ENCODE data around the gene PLXNC1.
A peak's percentile ranks its signal among the peaks of the same experiment; 100 is the strongest.

Gene PLXNC1

DNA sequence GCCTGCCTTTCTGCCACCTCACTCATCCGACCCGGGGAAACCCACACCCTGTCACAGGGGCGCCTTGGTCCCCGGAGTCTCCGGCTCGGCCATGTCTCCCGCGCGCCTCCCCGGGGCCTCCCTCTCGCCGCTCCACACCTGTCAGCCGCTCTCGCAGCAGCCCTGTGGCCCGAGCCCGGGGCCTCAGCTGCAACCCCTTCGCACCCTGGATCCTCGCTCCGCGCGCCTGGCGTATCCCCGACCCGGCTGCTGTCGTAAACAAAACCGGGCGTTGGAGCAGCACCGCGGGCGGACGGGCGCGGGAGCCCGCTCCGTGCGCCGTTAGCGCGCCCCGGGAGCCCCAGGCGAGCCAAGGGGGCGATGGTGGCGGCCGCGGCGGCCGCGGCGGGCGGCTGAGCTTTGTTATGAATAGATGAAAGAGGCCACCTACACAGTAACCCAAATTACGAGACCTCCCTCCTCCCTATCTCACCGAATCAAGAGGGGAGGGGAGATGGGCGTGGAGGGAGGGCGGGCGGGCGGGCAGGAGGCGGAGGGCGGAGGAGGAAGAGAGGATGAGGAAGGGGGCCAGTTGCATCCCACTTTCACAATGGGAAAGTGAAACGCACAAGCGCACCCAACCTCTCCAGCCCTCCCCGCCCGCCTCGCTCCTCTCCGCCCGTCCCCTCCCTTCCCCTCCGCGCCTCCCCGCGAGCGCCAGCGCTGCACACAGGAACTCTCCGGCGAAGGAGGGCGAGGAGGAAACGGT, at the start of gene PLXNC1:
Gene PLXNC1, plus strand, starts transcription at position 587 of the 748 bp plus-strand sequence. CDS start 395 bp downstream, outside the sequence.
- peak; percentile 72 for DNase-seq (ENCODE audit: low spot score)

DNA sequence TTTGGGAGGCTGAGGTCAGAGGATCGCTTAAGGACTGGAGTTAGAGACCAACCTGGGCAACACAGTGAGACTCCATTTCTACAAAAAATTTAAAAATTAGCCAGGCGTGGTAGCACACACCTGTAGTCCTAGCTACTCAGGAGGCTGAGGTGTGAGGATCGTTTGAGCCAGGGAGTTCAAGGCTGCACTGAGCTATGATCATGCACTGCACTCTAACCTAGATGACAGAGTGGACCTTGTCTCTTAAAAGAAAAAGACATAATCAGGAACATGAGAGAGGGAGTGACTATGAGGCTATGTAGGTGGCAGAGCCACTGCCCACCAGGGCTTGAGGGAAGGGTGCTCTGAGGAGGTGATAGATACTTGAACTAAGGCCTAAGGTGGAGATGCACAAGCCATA, 49.2 kb upstream of the PLXNC1 start:
- DNase-seq (ENCODE audit: low spot score), result no peak

DNA sequence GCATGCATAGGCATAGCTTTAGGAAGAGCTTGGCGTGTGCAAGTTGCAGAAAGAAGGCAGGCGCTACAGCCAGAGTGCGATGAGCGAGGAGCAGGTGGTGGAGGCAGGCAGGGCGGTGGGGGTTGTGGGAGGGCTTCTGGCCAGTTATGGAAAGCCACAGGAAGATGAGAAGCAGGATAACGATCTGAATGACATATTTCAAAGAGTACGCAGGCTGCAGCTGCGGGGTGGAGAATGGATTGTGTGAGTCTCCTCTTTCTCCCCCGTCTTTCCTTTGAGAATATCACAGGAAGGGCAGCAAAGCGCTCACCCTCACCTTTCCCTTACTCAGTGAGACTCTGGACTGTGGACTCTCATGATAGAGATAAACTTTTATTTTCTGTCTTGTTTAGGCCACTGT, 48.7 kb upstream of the PLXNC1 start:
- no peak for DNase-seq (ENCODE audit: low spot score)

DNA sequence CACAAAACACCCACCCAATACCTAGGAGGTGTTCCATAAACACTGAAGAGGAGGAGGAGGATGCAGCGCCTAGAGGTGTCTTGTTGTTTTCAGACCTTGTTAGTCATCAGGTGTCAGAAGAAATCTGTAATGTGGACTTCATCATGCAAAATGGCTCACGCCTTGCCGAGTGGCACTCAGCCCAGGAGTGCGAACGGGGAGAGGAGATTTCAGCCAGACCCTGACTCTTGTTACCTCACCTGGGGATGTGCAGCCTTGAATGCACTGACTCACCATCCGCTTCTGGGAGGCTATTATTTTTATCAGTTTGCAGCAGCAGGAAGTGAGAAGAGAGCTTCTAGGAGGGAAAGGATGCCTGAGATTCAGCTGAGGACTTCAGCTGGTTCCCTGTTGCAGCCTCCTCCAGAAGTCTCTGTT, 48.2 kb upstream of the PLXNC1 start:
- DNase-seq (ENCODE audit: low spot score), result peak; percentile 42

DNA sequence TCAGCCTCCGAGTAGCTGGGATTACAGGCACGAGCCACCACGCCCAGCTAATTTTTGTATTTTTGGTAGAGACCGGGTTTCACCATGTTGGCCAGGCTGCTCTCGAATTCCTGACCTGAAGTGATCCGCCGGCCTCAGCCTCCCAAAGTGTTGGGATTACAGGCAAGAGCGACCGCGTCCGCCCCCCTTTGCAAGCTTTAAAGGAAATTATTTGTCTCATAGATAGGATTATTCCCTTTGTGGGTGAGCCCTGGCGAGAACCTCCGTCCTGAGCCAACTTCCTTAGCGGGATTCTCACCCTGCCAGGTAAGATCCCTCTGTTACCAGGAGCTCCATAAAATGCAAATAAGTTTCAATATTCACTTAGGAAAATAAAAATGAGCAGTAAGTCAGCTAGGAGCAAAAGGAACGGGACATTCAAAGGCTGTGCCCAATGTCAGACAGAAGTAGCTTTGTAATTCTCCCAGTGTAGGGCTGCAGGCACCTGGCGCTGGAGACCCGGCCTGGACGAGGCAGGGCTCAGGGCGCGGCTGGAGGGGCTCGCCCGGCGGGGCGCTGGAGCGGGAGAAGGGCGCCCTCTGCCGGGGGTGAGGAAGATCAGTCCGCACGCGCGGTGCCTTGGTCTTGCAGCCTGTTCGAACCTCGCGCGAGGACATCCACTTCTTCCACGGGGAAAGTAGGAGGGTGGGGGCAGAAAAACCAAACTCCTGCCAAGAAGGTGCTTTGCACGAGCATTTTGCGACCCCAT, 47.2 kb upstream of the PLXNC1 start:
- peak; percentile 72 for DNase-seq (ENCODE audit: low spot score)

DNA sequence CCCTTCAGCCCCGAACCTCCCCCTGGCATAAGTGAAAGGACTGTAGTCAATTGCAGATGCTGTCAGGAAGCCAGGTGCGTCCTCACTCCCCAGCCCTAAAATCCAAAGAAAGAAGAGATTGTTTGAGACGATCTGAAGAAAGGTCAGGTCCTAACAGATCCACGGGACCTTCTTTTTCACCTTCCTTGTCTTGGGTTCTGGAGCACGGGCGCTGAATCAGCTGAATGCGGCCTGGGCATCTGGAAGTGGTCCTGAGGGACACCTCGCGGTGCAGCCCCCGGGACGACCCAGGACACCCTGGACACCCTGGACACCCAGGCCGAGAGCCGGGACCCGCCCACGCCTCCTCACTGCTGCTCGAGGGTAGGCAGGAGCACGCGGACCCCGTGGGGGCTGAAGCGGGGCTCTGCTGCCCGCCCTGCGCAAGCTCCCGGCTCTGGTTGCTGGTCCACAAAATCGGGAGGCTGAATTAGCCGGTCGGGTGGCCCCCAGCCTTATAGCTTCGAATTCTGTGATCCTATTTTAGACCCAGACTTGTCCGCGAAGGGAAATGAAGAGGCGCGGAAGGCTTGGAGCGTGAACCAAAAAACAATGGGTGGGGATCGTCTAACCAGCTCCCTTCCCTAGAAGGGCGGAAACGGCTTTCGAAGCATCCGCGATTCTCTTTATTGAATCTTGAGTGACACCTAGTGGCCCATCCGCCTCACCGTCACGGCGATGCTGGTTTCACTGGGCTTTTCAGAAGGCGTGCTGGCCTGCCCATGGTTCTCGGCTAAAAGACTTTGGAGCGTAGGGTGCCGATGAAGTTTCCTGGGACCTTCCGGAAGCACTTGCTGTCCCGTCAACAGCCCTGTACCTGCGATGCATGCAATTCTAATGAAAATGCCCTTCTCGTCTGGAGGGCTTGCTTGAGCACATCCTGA, 46.4 kb upstream of the PLXNC1 start:
- DNase-seq (ENCODE audit: low spot score), result peak; percentile 91

DNA sequence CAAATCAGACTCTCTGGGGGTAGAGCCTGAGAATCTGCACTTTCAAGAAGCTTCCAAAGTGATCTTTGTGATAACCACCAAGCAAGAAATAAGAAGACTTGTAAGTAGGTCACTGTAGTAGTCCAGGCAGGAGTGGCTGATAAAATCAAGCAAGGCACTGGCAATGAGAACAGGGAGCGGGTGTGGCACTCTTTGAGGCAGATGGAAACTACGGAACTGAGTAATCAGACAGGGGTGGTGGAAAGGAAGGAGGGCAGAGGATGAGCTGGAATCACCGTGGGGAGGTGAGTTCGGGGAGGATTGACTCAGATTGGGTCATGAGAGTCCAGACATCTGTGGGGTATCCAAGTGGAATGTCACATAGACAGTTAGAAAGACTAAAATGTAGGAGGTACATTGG, 44.4 kb upstream of the PLXNC1 start:
- no peak for DNase-seq (ENCODE audit: low spot score)

DNA sequence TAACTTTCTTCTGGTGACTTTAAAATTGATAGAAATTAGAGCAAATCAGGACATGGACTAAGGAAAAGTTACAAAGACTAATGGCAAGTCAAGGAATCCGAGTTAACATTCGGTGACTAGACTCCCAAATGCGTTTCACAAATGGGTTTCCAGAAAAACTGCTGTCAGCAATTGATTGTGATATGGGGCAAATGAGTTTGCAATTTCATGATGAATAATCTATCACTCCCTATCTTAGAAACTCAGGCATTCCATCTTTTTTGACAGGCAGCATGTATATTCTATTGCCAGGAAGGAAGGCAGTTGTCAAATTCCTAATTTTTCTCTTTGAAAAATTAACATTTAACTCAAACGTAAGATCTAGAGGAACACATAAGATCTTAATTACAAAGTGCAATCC, 40.5 kb upstream of the PLXNC1 start:
- DNase-seq (ENCODE audit: low spot score), result no peak

DNA sequence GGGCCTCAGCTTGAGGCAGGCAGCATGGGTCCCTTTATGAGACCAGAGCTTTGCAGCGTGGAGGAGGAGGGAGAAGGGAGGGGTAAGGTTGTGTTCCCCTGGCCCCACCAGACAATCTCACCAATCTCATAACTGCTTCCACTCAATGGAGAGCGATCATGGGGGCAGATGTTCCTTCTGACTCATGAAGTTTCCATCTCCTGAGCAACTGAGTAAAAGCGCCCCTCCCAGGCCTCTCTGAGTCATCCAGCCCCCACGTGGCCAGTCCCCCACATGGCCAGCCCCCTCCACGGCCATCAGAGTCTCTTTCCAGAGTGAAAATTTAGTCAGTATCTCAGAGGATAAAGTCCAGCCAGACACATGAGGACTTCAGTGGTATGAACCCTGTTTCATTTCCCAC, 39.2 kb upstream of the PLXNC1 start:
- peak; percentile 54 for DNase-seq (ENCODE audit: low spot score)

DNA sequence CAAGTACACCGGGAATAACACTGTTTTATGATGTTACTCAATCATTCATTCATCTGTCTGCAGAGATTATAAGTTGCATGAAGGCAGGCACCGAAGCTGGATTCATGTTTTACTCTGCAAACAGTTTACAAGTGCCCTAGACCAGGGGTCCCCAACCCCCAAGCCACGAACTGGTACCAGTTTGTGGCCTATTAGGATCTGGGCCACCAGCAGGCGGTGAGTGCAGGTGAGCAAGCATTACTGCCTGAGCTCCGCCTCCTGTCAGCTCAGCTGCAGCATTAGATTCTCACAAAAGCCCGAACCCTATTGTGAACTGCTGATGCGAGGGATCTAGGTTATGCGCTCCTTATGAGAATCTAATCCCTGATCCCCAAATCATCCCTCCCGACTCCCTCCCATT, 38.1 kb upstream of the PLXNC1 start:
- DNase-seq (ENCODE audit: low spot score), result no peak

DNA sequence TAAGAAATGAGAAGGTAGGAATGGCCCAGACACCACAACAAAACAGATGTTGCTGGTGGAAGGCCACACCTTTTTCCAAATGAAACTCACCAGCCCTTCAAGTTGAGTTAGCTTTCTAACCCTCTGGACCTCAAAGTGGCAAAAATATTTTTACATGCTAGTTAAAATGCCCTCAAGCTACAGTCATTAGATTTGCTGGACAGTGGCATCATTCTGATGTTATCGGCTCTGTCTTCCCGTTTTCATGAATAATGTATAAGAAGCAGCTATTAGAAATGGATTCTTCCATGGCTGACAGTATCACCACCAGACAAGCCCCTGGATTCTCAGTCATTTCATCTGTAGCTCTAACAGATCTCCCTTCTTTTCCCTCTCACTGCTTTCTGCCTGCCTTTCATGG, 37.1 kb upstream of the PLXNC1 start:
- DNase-seq (ENCODE audit: low spot score), result no peak

DNA sequence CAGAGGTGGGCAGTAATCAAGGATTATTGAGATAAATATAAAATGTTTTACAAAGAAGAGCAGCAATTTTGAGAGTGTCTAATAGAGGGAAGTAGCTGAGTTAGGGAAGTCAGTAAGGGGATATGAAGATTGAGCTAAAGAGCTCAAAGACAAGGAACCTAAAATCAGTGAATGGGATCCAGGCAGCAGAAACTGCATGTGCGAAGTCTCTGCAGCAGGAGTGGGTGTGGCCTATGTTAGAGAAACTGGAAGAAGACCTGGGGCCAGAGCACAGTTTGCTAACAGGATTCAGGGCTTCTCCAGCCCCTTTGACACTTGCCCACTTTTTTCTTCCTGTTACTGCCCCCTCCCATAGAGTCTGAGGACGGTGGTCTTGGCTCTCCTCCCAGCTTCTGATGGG, 36.3 kb upstream of the PLXNC1 start:
- no peak for DNase-seq (ENCODE audit: low spot score)

DNA sequence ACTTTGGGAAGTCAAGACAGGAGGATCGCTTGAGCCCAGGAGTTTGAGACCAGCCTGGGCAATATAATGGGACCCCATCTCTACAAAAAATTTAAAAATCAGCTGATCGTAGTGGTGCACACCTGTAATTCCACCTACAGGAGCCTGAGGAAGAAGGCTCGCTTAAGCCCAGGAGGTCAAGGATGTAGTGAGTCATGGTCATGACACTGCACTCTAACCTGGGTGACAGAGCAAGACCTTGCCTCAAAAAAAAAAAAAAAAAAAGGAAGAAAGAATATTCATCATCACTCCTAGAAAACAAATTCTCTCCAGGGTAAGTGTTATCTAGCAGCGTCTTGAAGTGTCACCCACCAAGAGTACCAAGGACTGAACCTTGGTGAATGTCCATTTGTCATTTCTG, 34.2 kb upstream of the PLXNC1 start:
- no peak for DNase-seq (ENCODE audit: low spot score)

DNA sequence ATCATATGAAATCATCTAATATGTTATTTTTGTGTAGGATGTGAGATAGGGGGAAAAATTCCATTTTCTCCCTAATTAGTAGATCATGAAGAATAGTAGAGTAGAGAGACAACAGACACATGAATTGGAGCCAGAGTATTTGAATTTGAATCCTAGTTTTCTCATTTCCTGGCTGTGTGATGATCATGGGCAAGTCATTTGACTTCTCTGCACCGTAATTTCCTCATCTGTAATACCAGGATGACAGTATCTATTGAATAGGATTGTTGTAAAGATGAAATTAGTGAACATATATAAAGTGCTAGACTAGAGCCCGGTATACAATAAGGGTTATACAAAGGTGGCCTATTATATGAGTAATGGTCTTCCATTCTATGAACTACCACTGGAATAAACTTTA, 32.2 kb upstream of the PLXNC1 start:
- DNase-seq (ENCODE audit: low spot score), result no peak

DNA sequence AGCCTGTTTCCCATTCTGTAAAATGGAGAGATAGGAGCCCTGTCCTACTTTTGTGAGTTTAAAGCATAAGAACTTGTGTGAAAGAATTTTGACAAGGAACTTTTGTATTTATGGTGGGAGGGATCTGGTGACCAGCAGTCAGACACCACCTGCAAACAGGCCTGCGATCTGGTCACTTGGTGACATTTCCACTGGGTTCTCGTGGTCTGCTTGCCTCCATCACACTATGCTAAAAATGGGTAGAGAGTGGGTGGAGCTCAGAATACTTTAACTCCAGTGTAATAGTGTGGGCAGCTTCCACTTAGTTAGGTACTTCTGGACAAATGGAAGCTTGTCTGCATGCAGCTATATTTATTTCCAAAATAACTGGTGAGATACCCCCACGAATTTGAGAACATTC, 26.5 kb upstream of the PLXNC1 start:
- DNase-seq (ENCODE audit: low spot score), result no peak

DNA sequence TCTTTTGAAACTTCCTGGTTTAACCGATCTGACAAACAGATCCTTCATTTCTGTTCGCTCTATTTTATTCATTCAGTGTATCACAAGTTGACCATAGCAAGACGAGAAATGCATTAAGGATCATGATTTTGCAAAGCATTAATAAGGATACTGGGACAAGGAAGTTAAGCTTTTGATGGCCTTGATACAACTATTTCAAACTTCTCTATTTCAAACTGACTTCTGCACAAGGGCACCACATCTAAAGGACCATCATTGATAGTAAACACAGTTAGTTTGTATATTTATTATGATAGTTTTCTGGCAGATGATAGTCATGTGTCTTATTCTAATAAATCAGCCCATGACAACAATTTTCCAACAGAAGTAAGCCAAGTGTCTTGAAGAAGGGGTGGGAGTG, 25.8 kb upstream of the PLXNC1 start:
- no peak for DNase-seq (ENCODE audit: low spot score)

DNA sequence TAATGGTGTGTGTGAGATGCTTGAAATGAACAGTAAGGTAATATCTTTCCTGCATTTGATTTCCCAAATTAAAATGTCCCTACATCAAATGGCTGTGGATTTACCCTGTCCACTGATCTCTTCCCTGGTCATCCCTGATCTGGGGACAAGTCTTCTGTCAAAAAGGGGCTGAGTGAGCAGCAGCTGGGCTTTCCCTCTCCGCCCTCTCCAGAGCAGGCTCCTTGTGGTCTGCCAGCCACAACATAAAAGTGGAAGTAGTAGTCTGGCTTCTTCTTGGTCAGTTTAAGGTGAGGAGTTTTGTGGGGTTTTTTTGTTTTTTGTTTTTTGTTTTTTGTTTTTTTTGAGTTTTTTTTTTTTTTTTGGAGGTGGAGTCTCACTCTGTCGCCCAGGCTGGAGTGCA, 25.2 kb upstream of the PLXNC1 start:
- DNase-seq (ENCODE audit: low spot score), result no peak

DNA sequence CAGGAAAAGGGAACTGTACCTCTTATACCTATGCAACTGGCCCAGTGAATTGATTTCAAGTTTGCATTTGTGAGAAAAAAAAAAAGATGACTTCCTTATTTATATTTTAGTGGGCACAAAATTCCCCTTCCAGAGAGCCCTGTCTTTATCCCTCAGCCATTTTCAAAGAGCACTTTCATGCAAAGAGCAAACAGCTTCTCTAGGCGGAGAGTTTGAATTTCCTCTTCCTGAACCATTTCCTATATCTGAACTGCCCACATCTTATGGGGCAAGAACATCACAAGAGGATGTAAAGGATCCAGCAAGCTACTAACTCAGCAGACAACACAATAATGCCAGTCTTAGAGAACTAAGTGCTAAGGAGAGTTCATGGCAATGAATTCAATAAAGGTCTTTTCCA, 22.3 kb upstream of the PLXNC1 start:
- no peak for DNase-seq (ENCODE audit: low spot score)

DNA sequence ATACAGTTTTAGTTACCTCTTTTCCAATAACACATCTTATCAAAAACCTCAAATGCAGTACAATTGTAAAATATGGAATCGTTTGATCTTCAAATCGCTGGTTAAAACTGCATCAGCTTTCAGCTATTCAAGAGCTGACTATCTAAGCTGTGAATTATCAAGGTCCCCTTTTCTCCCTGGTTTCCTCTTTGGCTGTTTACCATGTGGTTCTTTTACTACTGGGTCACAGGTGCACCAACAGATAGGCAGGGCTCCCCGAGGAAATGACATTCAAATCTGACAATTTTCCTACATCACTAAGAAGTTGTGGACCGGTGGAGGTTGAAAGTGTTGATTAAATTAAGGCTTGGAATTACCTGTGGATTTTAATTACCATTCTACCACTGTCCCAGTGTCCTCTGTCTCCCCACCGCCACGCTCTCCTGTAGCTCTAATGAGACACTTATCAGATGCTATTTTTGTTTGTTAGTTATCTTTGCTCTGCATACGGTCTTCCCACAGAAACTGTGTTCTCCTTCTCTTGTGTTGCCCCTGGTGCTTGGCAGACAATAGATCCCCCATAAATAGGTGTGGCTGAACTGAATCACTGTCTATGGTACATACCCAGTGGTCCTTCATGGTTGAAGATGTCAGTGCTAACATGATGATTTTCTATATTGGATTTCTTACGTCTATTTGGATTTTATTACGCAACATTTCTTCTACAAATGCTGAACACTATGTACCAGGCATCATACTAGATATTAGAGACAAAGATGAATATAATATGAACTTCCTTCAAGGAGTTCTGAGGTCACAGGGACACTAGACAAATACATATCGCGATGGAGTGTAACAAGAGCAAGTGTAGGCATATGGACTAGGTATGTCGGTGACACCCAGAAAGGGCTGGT, 20.9 kb upstream of the PLXNC1 start:
- no peak for DNase-seq (ENCODE audit: low spot score)

DNA sequence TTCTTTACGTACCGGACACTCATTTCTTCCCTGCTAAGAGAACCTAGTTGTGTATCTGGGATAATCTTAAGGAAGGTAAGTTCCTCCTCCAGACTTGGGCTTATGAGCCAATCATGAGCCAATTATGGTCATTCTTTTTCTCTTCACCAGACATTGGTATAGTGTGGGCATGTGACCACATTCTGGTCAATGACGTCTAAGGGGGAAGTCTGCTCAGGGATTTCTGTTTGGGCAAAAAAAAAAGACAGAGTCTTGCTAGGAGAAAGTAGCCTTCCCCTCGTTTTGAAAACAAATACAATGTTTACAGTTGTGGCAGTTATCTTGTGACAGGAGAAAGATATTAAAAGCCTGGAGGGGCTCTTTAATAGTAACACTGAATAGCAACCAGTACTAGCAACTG, 20.1 kb upstream of the PLXNC1 start:
- DNase-seq (ENCODE audit: low spot score), result no peak

DNA sequence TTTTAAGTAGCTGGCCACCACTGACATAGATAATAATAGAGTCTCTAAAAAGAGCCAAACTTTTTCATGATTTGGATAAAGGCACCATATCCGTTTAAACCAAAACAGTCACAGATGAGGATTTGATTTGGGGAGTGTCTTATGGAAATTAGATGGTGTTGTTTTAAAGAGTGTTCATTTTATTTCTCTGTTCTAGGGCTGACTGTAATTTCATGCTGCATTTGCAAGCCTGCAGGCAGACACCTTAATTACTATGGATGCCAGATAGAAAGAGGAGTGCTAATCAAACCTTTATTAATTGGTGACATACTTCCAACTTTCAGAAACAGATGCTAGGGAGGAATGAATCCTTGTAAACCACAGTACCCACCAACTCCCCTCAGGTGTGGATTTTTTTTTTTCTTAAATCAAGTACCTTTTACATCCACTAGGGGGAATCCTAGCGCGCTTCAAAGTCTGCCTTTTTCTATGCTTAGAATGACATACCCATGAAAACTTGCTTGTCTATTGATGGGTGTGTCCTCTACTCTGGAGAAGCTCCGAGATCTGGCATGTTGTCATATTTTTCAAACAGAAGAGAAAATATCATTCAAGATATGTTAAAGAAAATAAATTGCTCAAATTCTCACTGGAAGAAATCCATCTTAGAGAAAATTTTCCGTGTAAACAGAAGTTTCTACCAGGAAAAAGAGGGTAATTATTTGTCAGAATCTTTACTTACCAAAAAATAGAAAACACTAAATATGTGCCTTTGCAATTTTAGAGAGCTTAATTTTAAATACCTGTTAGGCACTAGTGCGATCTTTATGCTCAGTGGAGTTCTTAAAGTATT, 14.2 kb upstream of the PLXNC1 start:
- peak; percentile 61 for DNase-seq (ENCODE audit: low spot score)

All from activated CD4-positive, alpha-beta T cell treated with anti-CD3 and anti-CD28 coated beads, Interleukin-2, Interleukin-4, amounts not matched to agents 100 ng/mL and 50 ng/mL, durations not matched to agents 16 hours and 8 hours (primary cell).